Immature natural killer cell (primary cell): ENCODE data around the gene IL9R. TPM values are rescaled to one million over a fixed set of nuclear protein-coding genes. Genes with fewer than 3 reads are reported as not detected.
"Not testable (repeated sequence)": the region's sequence is repeated elsewhere in the genome, so short reads cannot be mapped to it uniquely, and the experiment has no call there.

ENCODE experiments used
- DNase-seq, 3 donors: peaks; one replicate each; pipeline ENCODE4 v3.0.0; 2022; ENCODE audit warnings: mixed read lengths in 1 of 3
- H3K27ac Mint-ChIP-seq, 6 donors: one replicate each; pipeline ENCODE4 v1.8.0; 2020; ENCODE audit warnings: mixed read lengths in 6 of 6, mild to moderate bottlenecking in 5 of 6, inconsistent platforms in 4 of 6, moderate library complexity in 3 of 6
- H3K27me3 Mint-ChIP-seq, 3 donors: one replicate each; pipeline ENCODE4 v1.8.0; 2020 to 2021; ENCODE audit warnings: low read depth in 3 of 3, mild to moderate bottlenecking in 3 of 3, mixed read lengths in 3 of 3, moderate library complexity in 3 of 3, inconsistent platforms in 1 of 3
- H3K36me3 Mint-ChIP-seq, 3 donors: one replicate each; pipeline ENCODE4 v1.8.0; 2020; ENCODE audit warnings: mixed read lengths in 3 of 3, inconsistent platforms in 2 of 3, mild to moderate bottlenecking in 2 of 3
- H3K4me1 Mint-ChIP-seq, 2 donors: one replicate each; pipeline ENCODE4 v1.8.0; 2020; ENCODE audit warnings: inconsistent platforms in 2 of 2, mild to moderate bottlenecking in 2 of 2, mixed read lengths in 2 of 2, moderate library complexity in 1 of 2
- H3K4me3 Mint-ChIP-seq, 5 donors: one replicate each; pipeline ENCODE4 v1.8.0; 2020; ENCODE audit warnings: mild to moderate bottlenecking in 5 of 5, mixed read lengths in 5 of 5, inconsistent platforms in 3 of 5, moderate library complexity in 3 of 5
- H3K9me3 Mint-ChIP-seq, 6 donors: one replicate each; pipeline ENCODE4 v1.8.0; 2020; ENCODE audit warnings: mild to moderate bottlenecking in 6 of 6, mixed read lengths in 6 of 6, inconsistent platforms in 4 of 6, moderate library complexity in 3 of 6
- polyA plus RNA-seq, 3 donors: library from polyadenylated mRNA; unstranded; fragments of 300-500 nt; fragmentation: Illumina TruSeq; gene quantifications; one replicate each; pipeline ENCODE4 v1.2.3, GENCODE V29; 2021

The IL9R gene
- polyA plus RNA-seq, 3 donors from 2014 or later: 0.14 TPM; not detected in 2

- H3K27me3 Mint-ChIP-seq, H3K4me3 Mint-ChIP-seq, H3K4me1 Mint-ChIP-seq, DNase-seq, H3K27ac Mint-ChIP-seq, H3K36me3 Mint-ChIP-seq, H3K9me3 Mint-ChIP-seq: not testable (repeated sequence)
These were observed 27.5 kb downstream of the IL9R start for GRCh38 chrX:156024949-156025492.

DNA sequence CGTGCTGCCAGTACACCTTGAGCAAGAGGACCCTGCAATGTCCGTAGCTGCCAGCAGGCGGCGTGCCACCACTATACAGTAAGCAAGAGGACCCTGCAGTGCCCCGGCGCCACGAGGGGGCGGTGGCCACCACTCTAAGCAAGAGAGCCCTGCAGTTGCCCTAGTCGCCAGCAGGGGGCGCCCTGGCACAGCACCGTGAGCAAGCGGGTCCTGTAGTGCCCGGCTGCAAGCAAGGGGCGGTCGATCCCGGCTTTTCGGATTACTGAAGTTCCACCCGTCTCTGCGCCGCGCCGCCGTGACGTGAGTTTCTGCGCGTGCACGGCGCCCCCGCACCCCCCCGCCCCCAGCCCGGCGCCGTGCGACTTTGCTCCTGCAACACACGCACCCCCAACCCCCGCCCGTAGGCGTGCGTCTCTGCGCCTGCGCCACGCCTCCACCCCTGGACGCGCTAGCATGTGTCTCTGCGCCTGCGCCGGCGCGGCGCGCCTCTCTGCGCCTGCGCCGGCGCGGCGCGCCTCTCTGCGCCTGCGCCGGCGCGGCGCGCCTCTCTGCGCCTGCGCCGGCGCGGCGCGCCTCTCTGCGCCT is 31.2 kb downstream of the IL9R start:
- H3K9me3 Mint-ChIP-seq, H3K27ac Mint-ChIP-seq, H3K27me3 Mint-ChIP-seq, H3K4me3 Mint-ChIP-seq, H3K4me1 Mint-ChIP-seq, DNase-seq, H3K36me3 Mint-ChIP-seq: not testable (repeated sequence)

- not testable (repeated sequence) for H3K27me3 Mint-ChIP-seq, H3K27ac Mint-ChIP-seq, H3K4me3 Mint-ChIP-seq, H3K4me1 Mint-ChIP-seq, H3K9me3 Mint-ChIP-seq, DNase-seq, H3K36me3 Mint-ChIP-seq
These were observed 31.8 kb downstream of the IL9R start for GRCh38 chrX:156029296-156029695.

- not testable (repeated sequence) for H3K4me1 Mint-ChIP-seq, H3K27ac Mint-ChIP-seq, DNase-seq, H3K4me3 Mint-ChIP-seq, H3K27me3 Mint-ChIP-seq, H3K36me3 Mint-ChIP-seq, H3K9me3 Mint-ChIP-seq
These were observed 32.4 kb downstream of the IL9R start for GRCh38 chrX:156029707-156030442.

DNA sequence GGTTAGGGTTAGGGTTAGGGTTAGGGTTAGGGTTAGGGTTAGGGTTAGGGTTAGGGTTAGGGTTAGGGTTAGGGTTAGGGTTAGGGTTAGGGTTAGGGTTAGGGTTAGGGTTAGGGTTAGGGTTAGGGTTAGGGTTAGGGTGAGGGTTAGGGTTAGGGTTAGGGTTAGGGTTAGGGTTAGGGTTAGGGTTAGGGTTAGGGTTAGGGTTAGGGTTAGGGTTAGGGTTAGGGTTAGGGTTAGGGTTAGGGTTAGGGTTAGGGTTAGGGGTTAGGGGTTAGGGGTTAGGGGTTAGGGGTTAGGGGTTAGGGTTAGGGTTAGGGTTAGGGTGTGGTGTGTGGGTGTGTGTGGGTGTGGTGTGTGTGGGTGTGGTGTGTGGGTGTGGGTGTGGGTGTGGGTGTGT is 33.0 kb downstream of the IL9R start:
- H3K36me3 Mint-ChIP-seq, H3K4me1 Mint-ChIP-seq, H3K4me3 Mint-ChIP-seq, H3K27ac Mint-ChIP-seq, H3K27me3 Mint-ChIP-seq, H3K9me3 Mint-ChIP-seq: not testable (repeated sequence)
- DNase-seq: peak; percentile 28 to 53 (median 28)

Other genes starting within 250 kb of the IL9R start
- 100 to 1,000 TPM in 1 of 3 donors, 10 to 100 TPM in 2; 66.5 to 111 (median 75.3) TPM for gene VAMP7, start 116.4 kb upstream of the IL9R start, polyA plus RNA-seq